HG02981 (cell line): Measurements from ENCODE around the gene GCNT3.
"Not testable (repeated sequence)": the region's sequence is repeated elsewhere in the genome, so short reads cannot be mapped to it uniquely, and the experiment has no call there.

Source experiments
- ATAC-seq: cut with Tn5 transposase; IDR thresholded peaks from one replicate; pipeline ENCODE4 v1.9.1; 2021; ENCODE audit warnings: mild to moderate bottlenecking, moderate library complexity; ENCODE audit not compliant: unreplicated experiment

Gene GCNT3

GRCh38 chr15:59616379-59616778, 4.8 kb downstream of the GCNT3 start:
- ATAC-seq: no peak

GRCh38 chr15:59618406-59618805, 6.8 kb downstream of the GCNT3 start:
- ATAC-seq: no peak

- ATAC-seq: peak; percentile 84
Measured at GRCh38 chr15:59622289-59622688, 10.7 kb downstream of the GCNT3 start.

- ATAC-seq: no peak
Measured at GRCh38 chr15:59632714-59633113, 21.1 kb downstream of the GCNT3 start.

DNA sequence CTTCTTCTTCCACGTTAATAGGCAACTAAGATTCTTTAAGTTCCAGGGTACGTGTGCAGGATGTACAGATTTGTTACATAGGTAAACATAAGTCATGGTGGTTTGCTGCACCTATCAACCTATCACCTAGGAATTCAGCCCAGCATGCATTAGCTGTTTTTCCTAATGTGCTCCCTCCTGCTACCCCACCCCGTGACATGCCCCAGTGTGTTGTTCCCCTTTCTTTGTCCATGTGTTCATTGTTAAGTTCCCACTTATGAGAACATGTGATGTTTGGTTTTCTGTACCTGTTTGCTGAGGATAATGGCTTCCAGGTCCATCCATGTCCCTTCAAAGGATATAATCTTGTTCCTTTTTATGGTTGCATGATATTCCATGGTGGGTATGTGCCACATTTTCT, 24.6 kb downstream of the GCNT3 start:
- ATAC-seq: no peak

GRCh38 chr15:59637507-59637906, 25.9 kb downstream of the GCNT3 start:
- not testable (repeated sequence) for ATAC-seq

GRCh38 chr15:59642351-59642750, 30.8 kb downstream of the GCNT3 start:
- no peak for ATAC-seq

DNA sequence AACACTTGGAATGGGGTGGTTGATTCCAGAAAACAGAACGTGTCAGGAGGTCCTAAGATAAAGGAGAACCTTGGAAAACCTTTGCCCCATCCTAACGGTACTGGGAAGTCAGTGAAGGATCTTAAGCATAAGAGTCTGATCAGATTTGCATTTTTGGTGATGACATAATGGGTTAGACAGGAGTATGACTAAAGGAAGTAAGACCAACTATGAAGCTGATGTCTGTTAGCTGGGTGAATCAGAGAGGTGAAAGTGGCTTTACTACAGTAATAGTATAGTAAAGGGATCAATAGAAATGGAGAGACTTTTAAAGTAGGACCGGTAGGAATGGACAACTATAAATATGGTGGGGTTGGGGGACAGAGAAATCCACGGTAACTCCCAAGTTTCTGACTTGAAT, 33.2 kb downstream of the GCNT3 start:
- no peak for ATAC-seq

- not testable (repeated sequence) for ATAC-seq
Measured at GRCh38 chr15:59645812-59646211, 34.2 kb downstream of the GCNT3 start.

GRCh38 chr15:59646277-59646676, 34.7 kb downstream of the GCNT3 start:
- ATAC-seq: no peak

GRCh38 chr15:59647085-59647484, 35.5 kb downstream of the GCNT3 start:
- no peak for ATAC-seq

DNA sequence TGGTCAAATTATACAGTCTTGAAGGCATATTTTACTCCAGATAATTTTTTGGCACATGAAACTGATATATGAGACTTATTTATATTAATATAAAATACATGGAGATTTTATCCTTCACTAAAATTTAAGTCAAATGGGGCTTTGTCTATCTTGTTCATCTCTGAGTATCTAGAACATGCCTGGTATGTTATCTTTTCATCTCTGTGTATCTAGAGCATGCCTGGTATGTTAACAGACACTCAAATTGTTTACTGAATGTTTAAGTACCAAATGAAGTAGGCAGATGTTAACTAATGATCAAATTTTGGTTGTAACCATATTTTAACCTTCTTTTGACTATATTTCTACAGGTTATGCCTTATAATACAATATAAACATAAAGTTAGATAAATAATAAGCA, 38.0 kb downstream of the GCNT3 start:
- no peak for ATAC-seq

DNA sequence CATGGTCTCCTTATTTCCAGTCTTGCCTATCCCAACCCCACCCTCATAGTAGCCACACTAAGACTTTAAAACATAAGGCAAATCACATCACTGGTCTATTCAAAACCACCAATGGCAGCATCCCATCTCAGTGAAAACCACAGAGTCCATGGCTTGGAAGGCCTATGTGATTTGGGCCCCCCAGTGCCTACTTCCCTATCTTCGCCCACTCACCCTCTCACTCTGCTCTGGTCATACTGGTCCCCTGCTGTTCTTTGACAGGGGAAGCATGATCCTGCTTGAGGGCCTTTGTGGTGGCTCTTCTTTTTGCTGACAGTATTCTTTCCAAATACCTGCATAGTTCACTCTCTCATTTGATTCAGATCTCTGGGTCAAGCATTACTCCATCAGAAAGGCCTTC, 42.5 kb downstream of the GCNT3 start:
- no peak for ATAC-seq

- ATAC-seq: peak; percentile 99
Measured at GRCh38 chr15:59656897-59657634, 45.5 kb downstream of the GCNT3 start, which contains the start of gene GTF2A2. TSS of gene GTF2A2 (minus strand) at chr15:59657515. CDS start at chr15:59652277, 5,238 bp downstream.

DNA sequence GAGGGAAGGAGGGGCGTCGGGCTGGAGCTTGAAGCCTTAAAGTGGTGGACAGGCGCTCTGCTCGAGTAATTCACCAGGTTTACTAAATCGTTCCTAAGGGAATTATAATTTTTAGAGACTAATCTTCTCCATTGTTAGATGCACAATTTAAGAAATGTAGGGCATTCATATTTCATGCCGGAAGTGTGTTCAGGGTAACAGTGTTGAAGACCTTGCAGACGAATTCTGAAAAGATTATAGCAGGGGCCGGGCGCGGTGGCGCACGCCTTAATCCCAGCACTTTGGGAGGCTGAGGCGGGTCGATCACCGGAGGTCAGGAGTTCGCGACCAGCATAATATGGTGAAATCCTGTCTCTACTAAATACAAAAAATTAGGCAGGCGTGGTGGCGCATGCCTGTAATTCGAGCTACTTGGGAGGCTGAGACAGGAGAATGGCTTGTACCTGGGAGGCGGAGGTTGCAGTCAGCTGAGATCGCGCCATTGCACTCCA, 46.1 kb downstream of the GCNT3 start:
- ATAC-seq: peak; percentile 2

DNA sequence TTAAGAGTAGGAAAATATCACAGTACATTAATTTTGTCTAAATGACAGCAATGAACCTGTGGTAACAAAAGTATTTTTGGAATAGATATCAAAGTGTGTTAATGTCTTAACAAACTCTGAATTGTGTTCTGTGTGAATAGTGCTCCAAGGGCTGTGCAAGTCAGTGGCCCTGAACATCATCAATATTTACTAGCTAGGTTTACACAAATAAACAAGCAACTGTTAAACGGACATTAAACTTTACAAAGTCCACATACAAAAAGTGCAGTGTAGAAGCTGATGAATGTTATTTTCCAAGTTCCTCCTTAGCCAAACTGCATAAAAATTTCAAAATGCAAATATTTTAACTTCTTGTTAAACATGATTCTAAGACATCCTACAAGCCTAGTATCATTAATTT, 47.8 kb downstream of the GCNT3 start:
- ATAC-seq: no peak

DNA sequence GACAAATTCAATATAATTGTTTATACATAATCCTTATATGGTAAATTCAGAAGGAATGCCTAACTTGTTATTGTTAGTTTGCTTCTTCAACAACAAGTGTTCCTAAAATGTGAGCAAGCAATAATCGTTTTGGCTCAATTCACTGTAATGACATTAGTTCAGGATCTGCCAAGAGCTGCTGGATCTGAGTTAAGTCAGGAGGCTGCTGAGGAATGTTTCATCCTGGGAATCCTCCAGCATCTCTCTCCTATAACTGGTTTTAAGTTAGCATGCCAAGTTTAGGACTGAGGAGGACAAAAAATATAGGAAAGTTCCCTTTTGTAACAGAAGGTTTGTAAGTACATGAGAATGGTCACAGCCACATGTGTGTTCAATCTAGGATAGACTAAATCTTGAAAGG, 50.7 kb downstream of the GCNT3 start:
- ATAC-seq: no peak

DNA sequence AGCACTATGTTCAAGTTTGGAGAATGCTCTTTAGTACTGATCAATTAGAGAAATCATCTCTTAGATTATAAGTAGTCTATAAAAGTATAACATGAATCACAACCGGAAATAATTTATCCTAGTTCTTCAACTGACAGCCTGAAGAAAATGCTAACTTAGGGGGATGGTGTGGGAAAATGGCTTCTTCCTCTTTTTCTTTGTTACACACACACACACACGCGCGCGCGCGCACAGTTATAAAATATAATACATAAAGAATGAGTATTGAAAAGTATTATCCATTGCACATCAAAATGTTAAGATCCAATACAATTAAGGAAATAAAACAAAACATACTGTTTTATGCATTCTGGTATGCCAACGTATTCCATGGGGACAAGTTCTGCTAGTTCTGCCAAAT, 57.0 kb downstream of the GCNT3 start:
- no peak for ATAC-seq
